Hepatocyte (in vitro differentiated cells): ENCODE results near the gene DEXI.

ENCODE experiments used
- EZH2 ChIP-seq: fragments of 200-600 bp; sonication (generic); IDR thresholded peaks from 2 replicates; pipeline ENCODE4 v1.6.1; 2016; ENCODE audit warnings: antibody characterized with exemption, mild to moderate bottlenecking, borderline replicate concordance
- EZH2phosphoT487 ChIP-seq: fragments of 200-600 bp; sonication (generic); IDR thresholded peaks from one replicate; pipeline ENCODE4 v1.6.1; 2018; ENCODE audit warnings: antibody characterized with exemption, mild to moderate bottlenecking, low read depth, moderate library complexity; ENCODE audit not compliant: unreplicated experiment, severe bottlenecking
- TF ChIP-seq, protein P1 (sequence below): fragments of 200-600 bp; sonication (generic); IDR thresholded peaks from 2 replicates; pipeline ENCODE4 v1.5.1; 2016; ENCODE audit warnings: antibody characterized with exemption, mild to moderate bottlenecking; ENCODE audit not compliant: poor library complexity

GRCh38 chr16:10906914-10907756 lies 35.1 kb downstream of the DEXI start:
- TF ChIP-seq, protein P1, sequence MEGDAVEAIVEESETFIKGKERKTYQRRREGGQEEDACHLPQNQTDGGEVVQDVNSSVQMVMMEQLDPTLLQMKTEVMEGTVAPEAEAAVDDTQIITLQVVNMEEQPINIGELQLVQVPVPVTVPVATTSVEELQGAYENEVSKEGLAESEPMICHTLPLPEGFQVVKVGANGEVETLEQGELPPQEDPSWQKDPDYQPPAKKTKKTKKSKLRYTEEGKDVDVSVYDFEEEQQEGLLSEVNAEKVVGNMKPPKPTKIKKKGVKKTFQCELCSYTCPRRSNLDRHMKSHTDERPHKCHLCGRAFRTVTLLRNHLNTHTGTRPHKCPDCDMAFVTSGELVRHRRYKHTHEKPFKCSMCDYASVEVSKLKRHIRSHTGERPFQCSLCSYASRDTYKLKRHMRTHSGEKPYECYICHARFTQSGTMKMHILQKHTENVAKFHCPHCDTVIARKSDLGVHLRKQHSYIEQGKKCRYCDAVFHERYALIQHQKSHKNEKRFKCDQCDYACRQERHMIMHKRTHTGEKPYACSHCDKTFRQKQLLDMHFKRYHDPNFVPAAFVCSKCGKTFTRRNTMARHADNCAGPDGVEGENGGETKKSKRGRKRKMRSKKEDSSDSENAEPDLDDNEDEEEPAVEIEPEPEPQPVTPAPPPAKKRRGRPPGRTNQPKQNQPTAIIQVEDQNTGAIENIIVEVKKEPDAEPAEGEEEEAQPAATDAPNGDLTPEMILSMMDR = no peak
- no peak for TF ChIP-seq EZH2
- TF ChIP-seq EZH2phosphoT487 = no peak
